Heart right ventricle (tissue), 16 donors: Measurements from ENCODE around the gene ESPNL. TPM values are rescaled to one million over a fixed set of nuclear protein-coding genes. Genes with fewer than 3 reads are reported as not detected.

Experiments used
- ATAC-seq, 8 donors: fragments of 200-7000 bp; cut with Tn5 transposase; one replicate each; pipeline ENCODE4 v1.9.1; 2020; ENCODE audit warnings: mild to moderate bottlenecking in 8 of 8, moderate library complexity in 8 of 8, moderate number of reproducible peaks in 1 of 8
- DNase-seq, 2 donors: peaks; one replicate each; pipeline ENCODE4 v3.0.0-alpha.2; 2020
- H3K27ac ChIP-seq, 10 donors: fragments of 200-600 bp; sonication (generic) in 2 of 10; one replicate each; pipeline versions ENCODE4 v1.5.0 to v1.8.0; 2020 to 2022; ENCODE audit warnings: mild to moderate bottlenecking in 3 of 10
- H3K27me3 ChIP-seq, 7 donors: fragments of 200-600 bp; one replicate each; pipeline ENCODE4 v1.8.0; 2021 to 2022; ENCODE audit warnings: mild to moderate bottlenecking in 2 of 7
- H3K36me3 ChIP-seq, 9 donors: fragments of 200-600 bp; sonication (generic) in 1 of 9; one replicate each; pipeline versions ENCODE4 v1.5.0 to v1.8.0; 2020 to 2022; ENCODE audit warnings: mild to moderate bottlenecking in 2 of 9
- H3K4me1 ChIP-seq, 9 donors: fragments of 200-600 bp; sonication (generic) in 1 of 9; one replicate each; pipeline versions ENCODE4 v1.5.0 to v1.8.0; 2020 to 2022; ENCODE audit warnings: mild to moderate bottlenecking in 4 of 9
- H3K4me3 ChIP-seq, 10 donors: fragments of 200-600 bp; sonication (generic) in 2 of 10; one replicate each; pipeline versions ENCODE4 v1.5.0 to v1.8.0; 2020 to 2022; ENCODE audit warnings: mild to moderate bottlenecking in 7 of 10, moderate library complexity in 2 of 10
- H3K9me3 ChIP-seq, 11 donors: fragments of 200-600 bp in 10 of 11; sonication (generic) in 2 of 11; one replicate each; pipeline versions ENCODE4 v1.5.0 to v1.8.0; 2013 to 2022; ENCODE audit warnings: mild to moderate bottlenecking in 2 of 11, control low read depth in 1 of 11, moderate library complexity in 1 of 11
- WGBS, 2 donors: extraction: QIAGEN DNeasy Blood & Tissue Kit; methylation state at CpG; one replicate each; pipeline ENCODE4 v1.1.7; 2013; ENCODE audit warnings: inconsistent platforms in 1 of 2; 5-methylcytosine and 5-hydroxymethylcytosine counted together
- intact Hi-C, 10 donors: fragments of 100-400 bp; cut with DNase I; formaldehyde crosslinking; loops; one replicate each; pipeline versions ENCODE4 v1.11.1 to v1.14.2; 2022
- polyA plus RNA-seq, 2 donors: library from polyadenylated mRNA; stranded (reverse); fragments of 200-250 nt; gene quantifications; one replicate each; pipeline ENCODE4 v1.2.3, GENCODE V29; 2013
- total RNA-seq, 10 donors: library from RNA; stranded (reverse); fragmentation: NEBNext Ultra II Directional in 3 of 10; extraction: Animal tissue kit (Norgen Biotek cat#: 25700) in 3 of 10; gene quantifications; one replicate each; pipeline versions ENCODE4 v1.2.1 to v1.2.4, GENCODE V29; 2021 to 2023
- TF ChIP-seq, protein P1 (sequence below), 9 donors: fragments of 200-600 bp; sonication (generic) in 2 of 9; IDR thresholded peaks; one replicate each; pipeline versions ENCODE4 v1.5.0 to v1.8.0; 2021 to 2022; ENCODE audit warnings: antibody characterized with exemption in 9 of 9, mild to moderate bottlenecking in 5 of 9, moderate library complexity in 1 of 9
- donor health status: Arrhythmogenic right ventricular cardiomyopathy.
- donor health status: ischemic (EF 13 %, LVEDD 7.1; RV severe dilation, severe dysfunction).
- donor health status: healthy with polysubstance abuse.
- donor health status: DM: no; HTN: yes; CAD: no.
- donor health status: DM: no; HTN: no; CAD: no.
- donor health status: ischemic (EF 25% LVEDD 6.9; RV normal size, moderate dysfunction).
- donor health status: ischemic (EF 25% LVEDD 5.7; RV mildly dilated, moderate dysfunction).
- donor health status: healthy.
- donor health status: DM: yes; HTN: yes; CAD: no.
- donor health status: Ischemic cardiomyopathy.
- donor health status: ischemic (EF 35%, LVEDD 5.7; RV mildly dilated, moderate dysfunction).
- donor health status: nonischemic (EF 11% LVEDD 7.7; RV severe dilation, severe dysfunction).
- donor health status: DM: yes; HTN: yes; CAD: no.
- donor health status: PGD.
- donor health status: ischemic (EF 29% LVEDD 5.4; RV normal size, mild dysfunction).
- donor health status: nonischemic (EF 23%, LVEDD 6.1; RV moderate dilation, normal function).

Gene ESPNL
- total and polyA plus RNA-seq, 12 donors: 0.01 to 1.7 (median 0.33) TPM; not detected in 2

DNA sequence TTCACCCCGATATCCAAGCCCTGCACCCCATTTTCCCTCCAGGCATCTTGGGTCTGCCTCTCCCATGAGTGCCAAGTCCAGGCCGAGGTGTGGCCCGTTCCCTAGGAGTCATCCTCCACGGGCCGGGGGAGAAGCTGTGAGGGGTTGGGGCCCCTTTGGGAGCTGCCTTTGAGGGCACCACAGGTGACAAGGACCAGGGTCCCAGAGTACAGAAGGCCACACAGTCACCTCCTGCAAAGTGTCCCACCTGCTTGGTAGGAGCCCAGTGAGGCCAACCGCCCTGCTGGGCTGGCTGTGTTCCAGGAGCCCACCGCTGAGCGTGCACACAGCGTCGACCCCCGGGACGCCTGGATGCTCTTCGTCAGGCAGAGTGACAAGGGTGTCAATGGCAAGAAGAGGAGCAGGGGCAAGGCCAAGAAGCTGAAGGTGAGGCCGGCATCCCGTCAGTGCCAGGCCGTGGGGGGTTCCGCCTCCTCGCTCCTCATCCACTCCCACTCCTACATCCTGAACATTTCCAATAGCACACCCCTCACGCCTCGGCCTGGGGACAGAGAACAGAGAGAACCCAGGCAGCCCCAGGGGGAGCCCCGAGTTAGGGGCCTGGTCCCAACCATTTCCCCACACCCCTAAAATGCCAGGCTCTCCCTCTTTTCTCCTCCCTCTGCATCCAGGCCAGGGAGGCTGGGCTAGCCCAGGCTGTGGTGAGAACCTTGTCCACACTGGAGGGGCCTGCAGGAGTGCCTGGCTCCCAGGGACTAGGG lies 61.3 kb downstream of the ESPNL start:
- Histone ChIP-seq H3K27me3 (peaks cover 8 to 63% (median 53%) of the 10 kb centered on the region in 7 donors), H3K9me3 (no peaks in the 10 kb centered on the region), H3K27ac (no peak overlapping the region), H3K4me1 (peaks cover 0 to 25% (median 9%) of the 10 kb centered on the region in 9 donors), H3K36me3 (peaks cover 0 to 4% (median 0%) of the 10 kb centered on the region in 9 donors), H3K4me3 (no peak overlapping the region)
- TF ChIP-seq, protein P1, sequence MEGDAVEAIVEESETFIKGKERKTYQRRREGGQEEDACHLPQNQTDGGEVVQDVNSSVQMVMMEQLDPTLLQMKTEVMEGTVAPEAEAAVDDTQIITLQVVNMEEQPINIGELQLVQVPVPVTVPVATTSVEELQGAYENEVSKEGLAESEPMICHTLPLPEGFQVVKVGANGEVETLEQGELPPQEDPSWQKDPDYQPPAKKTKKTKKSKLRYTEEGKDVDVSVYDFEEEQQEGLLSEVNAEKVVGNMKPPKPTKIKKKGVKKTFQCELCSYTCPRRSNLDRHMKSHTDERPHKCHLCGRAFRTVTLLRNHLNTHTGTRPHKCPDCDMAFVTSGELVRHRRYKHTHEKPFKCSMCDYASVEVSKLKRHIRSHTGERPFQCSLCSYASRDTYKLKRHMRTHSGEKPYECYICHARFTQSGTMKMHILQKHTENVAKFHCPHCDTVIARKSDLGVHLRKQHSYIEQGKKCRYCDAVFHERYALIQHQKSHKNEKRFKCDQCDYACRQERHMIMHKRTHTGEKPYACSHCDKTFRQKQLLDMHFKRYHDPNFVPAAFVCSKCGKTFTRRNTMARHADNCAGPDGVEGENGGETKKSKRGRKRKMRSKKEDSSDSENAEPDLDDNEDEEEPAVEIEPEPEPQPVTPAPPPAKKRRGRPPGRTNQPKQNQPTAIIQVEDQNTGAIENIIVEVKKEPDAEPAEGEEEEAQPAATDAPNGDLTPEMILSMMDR (IDR thresholded peaks at IDR 0.05): no peak
- WGBS, 2 donors: 87 to 92% methylated on average over 21 of the region's 21 CpGs
- intact Hi-C loops: loop anchor here in 3 of 10 donors (5.0 to 10.0 kb wide), 2 partner anchors 101 to 103 kb away; no protein-coding TSS in a partner anchor
- no peak for ATAC-seq
- no peak for DNase-seq

DNA sequence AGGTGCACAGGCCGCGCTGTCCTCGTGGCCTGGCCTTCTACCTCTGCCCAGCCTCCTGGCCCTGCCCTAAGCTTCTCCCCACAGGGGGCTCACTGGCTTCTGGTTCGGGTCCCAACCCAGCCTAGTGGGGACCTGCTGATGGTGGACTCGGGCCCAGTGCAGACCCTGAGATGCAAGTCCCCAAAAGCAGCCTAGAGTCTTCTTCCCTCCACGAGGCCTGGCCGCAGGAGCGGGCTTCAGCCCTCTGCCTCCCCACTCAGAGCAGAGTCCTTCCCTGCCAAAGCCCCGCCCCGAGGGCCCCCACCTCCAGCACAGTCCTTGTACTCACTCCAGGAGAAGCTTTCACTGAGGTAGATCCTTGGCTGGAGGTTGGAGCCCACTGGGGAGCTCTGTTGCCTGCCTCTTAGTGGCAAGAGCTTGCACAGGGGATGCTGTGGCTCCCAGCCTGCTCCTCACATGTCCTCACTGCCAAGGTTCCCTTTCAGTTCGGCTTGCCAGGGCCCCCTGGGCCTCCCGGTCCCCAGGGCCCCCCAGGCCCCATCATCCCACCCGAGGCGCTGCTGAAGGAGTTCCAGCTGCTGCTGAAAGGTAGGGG lies 62.2 kb downstream of the ESPNL start:
- ATAC-seq: no peak
- Histone ChIP-seq H3K27ac (no peak overlapping the region), H3K4me3 (no peak overlapping the region), H3K36me3 (peaks cover 0 to 10% (median 0%) of the 10 kb centered on the region in 9 donors), H3K9me3 (no peaks in the 10 kb centered on the region), H3K4me1 (peaks cover 0 to 25% (median 9%) of the 10 kb centered on the region in 9 donors), H3K27me3 (peaks cover 8 to 63% (median 53%) of the 10 kb centered on the region in 7 donors)
- TF ChIP-seq, protein P1 (IDR thresholded peaks at IDR 0.05): no peak
- intact Hi-C loops: loop anchor here in 3 of 10 donors (5.0 to 10.0 kb wide), 2 partner anchors 100 to 102 kb away; no protein-coding TSS in a partner anchor
- no peak for DNase-seq
- WGBS, 2 donors: 85 to 89% methylated on average over 14 of the region's 14 CpGs

DNA sequence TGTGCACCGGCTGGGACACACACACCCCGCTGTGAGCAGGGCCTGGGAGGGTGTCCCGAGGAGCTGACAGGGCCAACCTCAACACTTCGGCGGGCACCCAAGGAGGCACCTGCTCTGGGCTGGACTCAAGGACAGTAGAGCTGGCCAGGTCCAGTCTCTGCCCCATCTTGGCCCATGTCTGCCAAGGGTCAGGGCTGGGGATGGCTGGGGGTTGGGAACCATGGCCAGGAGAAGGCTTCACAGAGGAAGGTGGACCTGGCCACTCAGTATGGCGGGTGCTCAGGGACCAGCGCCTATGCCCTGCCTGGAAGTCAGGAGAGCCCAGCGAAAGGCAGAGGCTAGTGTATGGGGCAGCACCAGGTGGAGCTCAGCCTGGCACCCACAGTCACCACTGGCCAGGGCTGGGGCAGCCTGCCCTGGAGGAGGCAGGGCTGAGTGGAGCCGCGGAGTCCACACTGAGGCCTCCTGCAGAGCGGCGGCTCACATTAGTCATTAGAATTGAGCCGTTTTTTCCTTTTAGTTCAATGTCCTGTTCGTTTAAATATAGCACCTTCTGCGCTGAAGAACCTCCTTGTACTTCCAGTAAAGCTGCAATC lies 62.8 kb downstream of the ESPNL start:
- no peak for ATAC-seq

More for the DNA sequence above, 62.8 kb downstream of the ESPNL start:
- TF ChIP-seq, protein P1 (IDR thresholded peaks at IDR 0.05): no peak
- 75 to 78% methylated on average over 15 of the region's 15 CpGs for WGBS, 2 donors
- Histone ChIP-seq H3K27ac (no peak overlapping the region), H3K4me1 (peaks cover 0 to 24% (median 9%) of the 10 kb centered on the region in 9 donors), H3K36me3 (peaks cover 0 to 16% (median 0%) of the 10 kb centered on the region in 9 donors), H3K9me3 (no peaks in the 10 kb centered on the region), H3K27me3 (peaks cover 8 to 62% (median 53%) of the 10 kb centered on the region in 7 donors), H3K4me3 (no peak overlapping the region)
- DNase-seq: no peak
- intact Hi-C loops: loop anchor here in 3 of 10 donors (5.0 to 10.0 kb wide), 2 partner anchors 99 to 102 kb away; no protein-coding TSS in a partner anchor
